Suprapubic skin (tissue), 4 donors: ENCODE measurements around the gene GLIS1.

Experiments
- EP300 ChIP-seq: sonication (generic); formaldehyde crosslinking; IDR thresholded peaks from one replicate; pipeline ENCODE4 v1.6.1; 2017; ENCODE audit warnings: antibody characterized with exemption
- POLR2A ChIP-seq, 2 donors: fragments of 450-650 bp; IDR thresholded peaks; one replicate each; pipeline ENCODE4 v1.6.1; 2017; ENCODE audit warnings: antibody characterized with exemption in 2 of 2, mild to moderate bottlenecking in 2 of 2, moderate library complexity in 2 of 2
- POLR2AphosphoS5 ChIP-seq, 3 donors: sonication (generic); formaldehyde crosslinking; IDR thresholded peaks; one replicate each; pipeline ENCODE4 v1.6.1; 2017; ENCODE audit warnings: antibody characterized with exemption in 3 of 3
- TF ChIP-seq, protein P1 (sequence below), 2 donors: fragments of 200-600 bp in 1 of 2; fragments of 450-650 bp in 1 of 2; sonication (generic) in 1 of 2; IDR thresholded peaks; one replicate each; pipeline ENCODE4 v1.5.1; 2016 to 2019; ENCODE audit warnings: antibody characterized with exemption in 2 of 2, mild to moderate bottlenecking in 1 of 2, moderate library complexity in 1 of 2

DNA sequence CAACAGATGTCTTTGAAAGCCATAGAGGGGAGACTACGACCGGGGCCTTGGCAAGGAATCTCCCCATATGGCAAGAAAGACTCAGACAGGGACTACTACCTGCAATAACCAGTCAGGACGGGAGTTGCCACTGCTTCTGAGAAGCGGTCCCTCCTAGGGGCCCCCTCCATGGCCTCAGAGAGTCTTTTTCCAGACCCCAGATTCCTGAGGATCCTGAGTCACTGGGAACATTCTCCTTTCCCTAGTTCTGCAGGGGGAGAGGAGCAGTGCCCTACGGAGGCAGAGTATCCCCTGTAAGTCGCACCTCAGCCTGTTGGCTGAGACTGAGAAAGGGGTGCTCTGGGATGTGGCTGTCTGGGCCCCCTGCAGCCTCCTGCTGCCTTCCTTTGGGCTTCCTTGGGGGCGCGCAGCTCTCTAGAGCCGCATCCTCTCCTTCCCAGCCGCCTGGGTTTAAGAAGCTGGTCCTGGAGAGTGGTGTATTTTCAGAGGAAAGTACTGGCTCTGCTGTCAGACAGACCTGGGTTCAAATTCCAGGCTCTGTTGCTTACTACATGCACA is 7.8 kb downstream of the GLIS1 start:
- TF ChIP-seq, protein P1, sequence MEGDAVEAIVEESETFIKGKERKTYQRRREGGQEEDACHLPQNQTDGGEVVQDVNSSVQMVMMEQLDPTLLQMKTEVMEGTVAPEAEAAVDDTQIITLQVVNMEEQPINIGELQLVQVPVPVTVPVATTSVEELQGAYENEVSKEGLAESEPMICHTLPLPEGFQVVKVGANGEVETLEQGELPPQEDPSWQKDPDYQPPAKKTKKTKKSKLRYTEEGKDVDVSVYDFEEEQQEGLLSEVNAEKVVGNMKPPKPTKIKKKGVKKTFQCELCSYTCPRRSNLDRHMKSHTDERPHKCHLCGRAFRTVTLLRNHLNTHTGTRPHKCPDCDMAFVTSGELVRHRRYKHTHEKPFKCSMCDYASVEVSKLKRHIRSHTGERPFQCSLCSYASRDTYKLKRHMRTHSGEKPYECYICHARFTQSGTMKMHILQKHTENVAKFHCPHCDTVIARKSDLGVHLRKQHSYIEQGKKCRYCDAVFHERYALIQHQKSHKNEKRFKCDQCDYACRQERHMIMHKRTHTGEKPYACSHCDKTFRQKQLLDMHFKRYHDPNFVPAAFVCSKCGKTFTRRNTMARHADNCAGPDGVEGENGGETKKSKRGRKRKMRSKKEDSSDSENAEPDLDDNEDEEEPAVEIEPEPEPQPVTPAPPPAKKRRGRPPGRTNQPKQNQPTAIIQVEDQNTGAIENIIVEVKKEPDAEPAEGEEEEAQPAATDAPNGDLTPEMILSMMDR (IDR thresholded peaks at IDR 0.05) = no peak
- TF ChIP-seq POLR2AphosphoS5 (IDR thresholded peaks at IDR 0.05) (no peak), POLR2A (IDR thresholded peaks at IDR 0.05) (no peak), EP300 (no peak)
